ENCODE measurements around the gene KCNK4. TPM values are rescaled to one million over a fixed set of nuclear protein-coding genes. Genes with fewer than 3 reads are reported as not detected.

The KCNK4 gene
- total and polyA plus RNA-seq, 8 donors, result 0.11 to 0.14 TPM; not detected in 6

DNA sequence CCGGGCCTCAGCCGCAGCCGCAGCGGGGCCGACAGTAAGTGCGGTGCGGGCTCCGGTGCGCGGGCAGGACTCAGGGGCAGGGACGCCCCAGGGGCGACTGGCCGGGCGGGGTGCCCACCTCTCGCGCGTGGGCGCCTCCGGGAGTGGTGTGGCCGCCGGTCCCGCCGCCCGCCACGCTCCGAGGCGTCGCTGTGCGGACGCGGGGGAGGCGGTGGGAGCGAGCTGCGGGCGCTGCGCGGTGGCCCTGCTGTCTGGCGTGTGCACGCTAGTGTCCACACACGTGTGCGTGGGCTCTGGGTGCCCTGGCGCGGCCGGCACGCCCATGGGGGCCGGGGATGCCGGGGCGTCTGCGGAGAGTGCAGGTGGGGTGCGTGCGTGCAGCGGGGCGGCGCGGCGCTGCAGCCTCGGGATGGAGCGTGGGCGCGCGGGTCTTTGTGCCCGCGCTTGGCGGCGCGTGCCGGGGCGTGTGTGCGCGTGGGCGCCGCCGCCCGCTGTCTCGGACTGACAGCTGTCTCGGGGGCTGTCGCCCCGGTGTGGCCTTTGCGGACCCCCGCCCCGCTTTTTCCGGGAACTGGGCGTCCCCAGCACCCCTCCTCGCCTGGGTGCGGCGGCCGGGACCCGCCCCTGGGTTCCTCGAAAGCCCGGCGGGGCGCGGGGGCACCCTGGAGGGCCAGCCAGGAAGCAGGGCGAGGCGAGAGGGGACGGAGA, 804 bp downstream of the KCNK4 start:
- peaks cover 10 to 20% of the 10 kb centered on the region in 2 donors for H3K4me1 ChIP-seq
- no peak overlapping the region for H3K27ac ChIP-seq
- peaks cover 45 to 71% of the 10 kb centered on the region in 2 donors for H3K27me3 ChIP-seq
- peak overlapping the region; percentile 11 to 14 for H3K4me3 ChIP-seq
- H3K9me3 ChIP-seq, result no peaks in the 10 kb centered on the region
- intact Hi-C loops (cut with DNase I), result no loop called here
- peaks cover 0 to 7% of the 10 kb centered on the region in 2 donors for H3K36me3 ChIP-seq
- TF ChIP-seq, protein P1, sequence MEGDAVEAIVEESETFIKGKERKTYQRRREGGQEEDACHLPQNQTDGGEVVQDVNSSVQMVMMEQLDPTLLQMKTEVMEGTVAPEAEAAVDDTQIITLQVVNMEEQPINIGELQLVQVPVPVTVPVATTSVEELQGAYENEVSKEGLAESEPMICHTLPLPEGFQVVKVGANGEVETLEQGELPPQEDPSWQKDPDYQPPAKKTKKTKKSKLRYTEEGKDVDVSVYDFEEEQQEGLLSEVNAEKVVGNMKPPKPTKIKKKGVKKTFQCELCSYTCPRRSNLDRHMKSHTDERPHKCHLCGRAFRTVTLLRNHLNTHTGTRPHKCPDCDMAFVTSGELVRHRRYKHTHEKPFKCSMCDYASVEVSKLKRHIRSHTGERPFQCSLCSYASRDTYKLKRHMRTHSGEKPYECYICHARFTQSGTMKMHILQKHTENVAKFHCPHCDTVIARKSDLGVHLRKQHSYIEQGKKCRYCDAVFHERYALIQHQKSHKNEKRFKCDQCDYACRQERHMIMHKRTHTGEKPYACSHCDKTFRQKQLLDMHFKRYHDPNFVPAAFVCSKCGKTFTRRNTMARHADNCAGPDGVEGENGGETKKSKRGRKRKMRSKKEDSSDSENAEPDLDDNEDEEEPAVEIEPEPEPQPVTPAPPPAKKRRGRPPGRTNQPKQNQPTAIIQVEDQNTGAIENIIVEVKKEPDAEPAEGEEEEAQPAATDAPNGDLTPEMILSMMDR (IDR thresholded peaks at IDR 0.05), result no peak
- peak in 1 of 4 donors; percentile 80 for DNase-seq
- no peak for ATAC-seq

DNA sequence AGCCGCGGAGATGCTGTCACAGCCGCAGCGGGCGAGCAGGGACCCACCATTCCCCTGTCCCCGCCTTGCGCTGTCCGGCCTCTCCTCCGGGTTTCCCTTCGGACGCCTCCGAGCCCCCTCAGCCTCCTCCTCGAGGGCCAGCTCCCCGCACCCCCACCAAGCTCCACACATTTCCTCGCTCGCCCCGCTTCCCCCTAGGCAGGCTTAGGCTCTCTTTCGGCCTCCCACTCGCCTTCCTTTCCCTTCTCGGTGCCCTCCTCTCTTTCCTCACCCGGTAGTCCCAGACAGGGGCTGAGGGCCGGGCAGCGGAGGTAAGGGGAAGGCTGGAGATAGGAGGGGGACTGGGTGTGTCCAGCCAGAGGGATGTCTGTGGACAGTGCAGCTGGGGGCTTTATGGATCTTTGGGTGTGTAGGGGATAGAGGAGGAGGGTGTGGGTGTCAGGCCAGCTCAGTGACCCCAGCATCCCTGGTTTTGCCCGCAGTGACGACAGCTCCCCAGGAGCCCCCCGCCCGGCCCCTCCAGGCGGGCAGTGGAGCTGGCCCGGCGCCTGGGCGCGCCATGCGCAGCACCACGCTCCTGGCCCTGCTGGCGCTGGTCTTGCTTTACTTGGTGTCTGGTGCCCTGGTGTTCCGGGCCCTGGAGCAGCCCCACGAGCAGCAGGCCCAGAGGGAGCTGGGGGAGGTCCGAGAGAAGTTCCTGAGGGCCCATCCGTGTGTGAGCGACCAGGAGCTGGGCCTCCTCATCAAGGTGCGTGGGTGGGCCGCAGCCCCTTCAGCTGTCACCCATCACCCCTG, 1.6 kb downstream of the KCNK4 start:
- TF ChIP-seq, protein P1 (IDR thresholded peaks at IDR 0.05), result no peak
- Histone ChIP-seq H3K36me3 (peaks cover 0 to 7% of the 10 kb centered on the region in 2 donors), H3K4me1 (peaks cover 10 to 18% of the 10 kb centered on the region in 2 donors), H3K27ac (no peak overlapping the region), H3K4me3 (peak overlapping the region in 1 of 2 donors; percentile 14), H3K27me3 (peaks cover 52 to 78% of the 10 kb centered on the region in 2 donors), H3K9me3 (no peaks in the 10 kb centered on the region)
- DNase-seq (no peak), ATAC-seq (no peak)
- intact Hi-C loops (cut with DNase I), result no loop called here

DNA sequence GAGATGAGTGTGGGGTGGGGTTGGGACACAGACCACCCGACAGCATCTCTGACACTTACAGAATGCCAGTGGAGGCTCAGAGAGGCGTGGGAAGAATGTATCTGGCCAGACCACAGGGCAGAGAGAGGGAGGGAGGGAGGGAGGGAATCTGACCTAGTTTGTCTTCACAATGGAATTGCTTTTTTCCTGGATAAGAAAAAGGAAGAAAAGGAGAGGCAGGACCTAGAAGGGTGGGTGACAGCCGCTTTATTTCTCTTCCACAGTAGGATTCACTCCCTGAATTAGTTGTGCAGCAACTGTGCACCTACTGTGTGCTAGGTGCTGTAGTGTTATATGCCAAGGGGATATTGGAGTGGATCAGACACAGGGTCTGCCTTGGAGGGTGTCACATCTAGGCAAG, 3.7 kb downstream of the KCNK4 start:
- no peak for ATAC-seq
- peaks cover 73 to 99% of the 10 kb centered on the region in 2 donors for H3K27me3 ChIP-seq
- H3K4me3 ChIP-seq, result no peak overlapping the region
- H3K36me3 ChIP-seq, result no peaks in the 10 kb centered on the region
- intact Hi-C loops (cut with DNase I), result no loop called here
- no peak overlapping the region for H3K27ac ChIP-seq
- no peaks in the 10 kb centered on the region for H3K9me3 ChIP-seq
- TF ChIP-seq, protein P1 (IDR thresholded peaks at IDR 0.05), result no peak
- no peak for DNase-seq
- peaks cover 11 to 27% of the 10 kb centered on the region in 2 donors for H3K4me1 ChIP-seq

GRCh38 chr11:64295760-64296159, 4.7 kb downstream of the KCNK4 start:
- DNase-seq (no peak), ATAC-seq (no peak)
- H3K27me3 ChIP-seq, result peaks cover 71 to 100% of the 10 kb centered on the region in 2 donors
- H3K27ac ChIP-seq, result no peak overlapping the region
- no peaks in the 10 kb centered on the region for H3K36me3 ChIP-seq
- TF ChIP-seq, protein P1 (IDR thresholded peaks at IDR 0.05), result no peak
- H3K4me1 ChIP-seq, result peaks cover 21 to 37% of the 10 kb centered on the region in 2 donors
- H3K9me3 ChIP-seq, result no peaks in the 10 kb centered on the region
- intact Hi-C loops (cut with DNase I), result no loop called here
- H3K4me3 ChIP-seq, result no peak overlapping the region

- TF ChIP-seq, protein P1 (IDR thresholded peaks at IDR 0.05), result no peak
- Histone ChIP-seq H3K27me3 (peaks cover 66 to 98% of the 10 kb centered on the region in 2 donors), H3K27ac (no peak overlapping the region), H3K9me3 (no peaks in the 10 kb centered on the region), H3K4me3 (no peak overlapping the region), H3K4me1 (peaks cover 21 to 37% of the 10 kb centered on the region in 2 donors), H3K36me3 (no peaks in the 10 kb centered on the region)
- ATAC-seq (no peak), DNase-seq (no peak)
- intact Hi-C loops (cut with DNase I), result no loop called here
Observed at GRCh38 chr11:64296236-64296635, 5.1 kb downstream of the KCNK4 start.
